ENCODE results near the gene ADRA2B. TPM values are rescaled to one million over a fixed set of nuclear protein-coding genes. Genes with fewer than 3 reads are reported as not detected.

Gene ADRA2B
- total RNA-seq, 1 donor from 2014 or later, result 2.1 TPM

GRCh38 chr2:96136129-96136720 is 19.9 kb upstream of the ADRA2B start:
- Histone ChIP-seq H3K27ac (ENCODE audit: low read depth, low read length) (no peak overlapping the region), H3K36me3 (ENCODE audit: control insufficient read depth in 3 of 3, insufficient read depth in 3 of 3, low read length in 3 of 3) (no peaks in the 10 kb centered on the region), H3K27me3 (ENCODE audit: control insufficient read depth in 3 of 3, insufficient read depth in 3 of 3, low read length in 3 of 3) (peaks cover 5 to 37% (median 7%) of the 10 kb centered on the region in 3 donors), H3K4me1 (ENCODE audit: control insufficient read depth in 3 of 3, insufficient read depth in 3 of 3, low read length in 3 of 3) (no peaks in the 10 kb centered on the region), H3K9me3 (ENCODE audit: control insufficient read depth in 3 of 3, low read length in 3 of 3) (no peaks in the 10 kb centered on the region), H3K9ac (ENCODE audit: low read depth in 1 of 3, low read length in 3 of 3) (no peak overlapping the region), H3K4me3 (ENCODE audit: low read length in 3 of 3) (no peak overlapping the region)

GRCh38 chr2:96135621-96136020 is 19.2 kb upstream of the ADRA2B start:
- H3K4me1 ChIP-seq (ENCODE audit: control insufficient read depth in 3 of 3, insufficient read depth in 3 of 3, low read length in 3 of 3), result no peaks in the 10 kb centered on the region
- no peak overlapping the region for H3K9ac ChIP-seq (ENCODE audit: low read depth in 1 of 3, low read length in 3 of 3)
- H3K4me3 ChIP-seq (ENCODE audit: low read length in 3 of 3), result no peak overlapping the region
- peaks cover 5 to 37% (median 7%) of the 10 kb centered on the region in 3 donors for H3K27me3 ChIP-seq (ENCODE audit: control insufficient read depth in 3 of 3, insufficient read depth in 3 of 3, low read length in 3 of 3)
- no peak overlapping the region for H3K27ac ChIP-seq (ENCODE audit: low read depth, low read length)
- no peaks in the 10 kb centered on the region for H3K9me3 ChIP-seq (ENCODE audit: control insufficient read depth in 3 of 3, low read length in 3 of 3)
- no peaks in the 10 kb centered on the region for H3K36me3 ChIP-seq (ENCODE audit: control insufficient read depth in 3 of 3, insufficient read depth in 3 of 3, low read length in 3 of 3)

DNA sequence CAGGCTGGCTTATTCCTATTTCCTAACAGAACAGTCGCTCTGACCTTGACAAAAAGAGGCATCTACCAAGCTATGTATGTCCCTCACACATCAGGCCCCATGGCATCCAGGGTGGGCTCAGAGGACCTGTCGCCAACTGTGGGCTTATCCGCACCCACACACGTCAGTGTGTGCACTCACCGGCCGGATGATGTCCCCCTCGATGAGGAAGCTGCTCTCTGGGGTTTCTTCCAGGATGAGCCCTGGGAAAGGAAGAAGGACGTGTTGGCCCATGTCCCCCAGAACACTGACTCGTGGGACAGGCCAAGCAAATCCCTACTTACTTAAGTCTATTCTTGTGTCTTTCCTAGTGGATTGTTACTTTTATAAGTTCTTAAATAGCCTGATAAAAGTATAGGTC is 18.8 kb upstream of the ADRA2B start:
- H3K27me3 ChIP-seq (ENCODE audit: control insufficient read depth in 3 of 3, insufficient read depth in 3 of 3, low read length in 3 of 3), result peaks cover 5 to 37% (median 7%) of the 10 kb centered on the region in 3 donors
- H3K9me3 ChIP-seq (ENCODE audit: control insufficient read depth in 3 of 3, low read length in 3 of 3), result no peaks in the 10 kb centered on the region
- no peak overlapping the region for H3K4me3 ChIP-seq (ENCODE audit: low read length in 3 of 3)
- H3K4me1 ChIP-seq (ENCODE audit: control insufficient read depth in 3 of 3, insufficient read depth in 3 of 3, low read length in 3 of 3), result no peaks in the 10 kb centered on the region
- no peaks in the 10 kb centered on the region for H3K36me3 ChIP-seq (ENCODE audit: control insufficient read depth in 3 of 3, insufficient read depth in 3 of 3, low read length in 3 of 3)
- H3K27ac ChIP-seq (ENCODE audit: low read depth, low read length), result no peak overlapping the region
- H3K9ac ChIP-seq (ENCODE audit: low read depth in 1 of 3, low read length in 3 of 3), result no peak overlapping the region

GRCh38 chr2:96134421-96134820 is 18.1 kb upstream of the ADRA2B start:
- Histone ChIP-seq H3K27ac (ENCODE audit: low read depth, low read length) (no peak overlapping the region), H3K4me3 (ENCODE audit: low read length in 3 of 3) (no peak overlapping the region), H3K27me3 (ENCODE audit: control insufficient read depth in 3 of 3, insufficient read depth in 3 of 3, low read length in 3 of 3) (peaks cover 5 to 41% (median 7%) of the 10 kb centered on the region in 3 donors), H3K9me3 (ENCODE audit: control insufficient read depth in 3 of 3, low read length in 3 of 3) (no peaks in the 10 kb centered on the region), H3K36me3 (ENCODE audit: control insufficient read depth in 3 of 3, insufficient read depth in 3 of 3, low read length in 3 of 3) (no peaks in the 10 kb centered on the region), H3K4me1 (ENCODE audit: control insufficient read depth in 3 of 3, insufficient read depth in 3 of 3, low read length in 3 of 3) (no peaks in the 10 kb centered on the region), H3K9ac (ENCODE audit: low read depth in 1 of 3, low read length in 3 of 3) (no peak overlapping the region)

- no peak overlapping the region for H3K4me3 ChIP-seq (ENCODE audit: low read length in 3 of 3)
- H3K4me1 ChIP-seq (ENCODE audit: control insufficient read depth in 3 of 3, insufficient read depth in 3 of 3, low read length in 3 of 3), result no peaks in the 10 kb centered on the region
- no peaks in the 10 kb centered on the region for H3K36me3 ChIP-seq (ENCODE audit: control insufficient read depth in 3 of 3, insufficient read depth in 3 of 3, low read length in 3 of 3)
- H3K27ac ChIP-seq (ENCODE audit: low read depth, low read length), result no peak overlapping the region
- no peak overlapping the region for H3K9ac ChIP-seq (ENCODE audit: low read depth in 1 of 3, low read length in 3 of 3)
- no peaks in the 10 kb centered on the region for H3K9me3 ChIP-seq (ENCODE audit: control insufficient read depth in 3 of 3, low read length in 3 of 3)
- peaks cover 0 to 36% (median 0%) of the 10 kb centered on the region in 3 donors for H3K27me3 ChIP-seq (ENCODE audit: control insufficient read depth in 3 of 3, insufficient read depth in 3 of 3, low read length in 3 of 3)
These were observed 15.7 kb upstream of the ADRA2B start for GRCh38 chr2:96131813-96132745.

GRCh38 chr2:96131152-96131812 is 14.9 kb upstream of the ADRA2B start:
- H3K36me3 ChIP-seq (ENCODE audit: control insufficient read depth in 3 of 3, insufficient read depth in 3 of 3, low read length in 3 of 3), result no peaks in the 10 kb centered on the region
- peaks cover 0 to 33% (median 0%) of the 10 kb centered on the region in 3 donors for H3K27me3 ChIP-seq (ENCODE audit: control insufficient read depth in 3 of 3, insufficient read depth in 3 of 3, low read length in 3 of 3)
- no peak overlapping the region for H3K4me3 ChIP-seq (ENCODE audit: low read length in 3 of 3)
- no peaks in the 10 kb centered on the region for H3K9me3 ChIP-seq (ENCODE audit: control insufficient read depth in 3 of 3, low read length in 3 of 3)
- no peaks in the 10 kb centered on the region for H3K4me1 ChIP-seq (ENCODE audit: control insufficient read depth in 3 of 3, insufficient read depth in 3 of 3, low read length in 3 of 3)
- H3K27ac ChIP-seq (ENCODE audit: low read depth, low read length), result no peak overlapping the region
- no peak overlapping the region for H3K9ac ChIP-seq (ENCODE audit: low read depth in 1 of 3, low read length in 3 of 3)

DNA sequence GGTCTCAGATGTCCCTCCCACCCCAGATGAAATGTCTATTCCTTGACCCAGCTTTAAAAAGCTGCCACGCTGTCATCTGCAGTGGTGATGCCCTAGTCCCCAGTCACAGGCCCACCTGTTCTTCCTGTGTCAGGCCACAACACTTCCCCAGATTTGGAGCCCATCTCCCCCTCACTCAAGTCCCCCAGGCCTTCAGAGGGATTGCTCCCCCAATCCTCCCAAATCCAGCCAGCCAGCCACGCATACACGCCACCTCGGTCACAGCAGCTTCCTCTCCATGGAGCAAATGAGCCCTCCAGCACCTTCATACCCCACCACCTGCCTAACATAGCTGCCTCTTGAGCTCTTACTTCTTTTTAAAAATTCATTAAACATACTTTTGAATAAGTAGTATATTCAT is 14.1 kb upstream of the ADRA2B start:
- H3K27ac ChIP-seq (ENCODE audit: low read depth, low read length), result no peak overlapping the region
- H3K4me1 ChIP-seq (ENCODE audit: control insufficient read depth in 3 of 3, insufficient read depth in 3 of 3, low read length in 3 of 3), result no peaks in the 10 kb centered on the region
- no peaks in the 10 kb centered on the region for H3K36me3 ChIP-seq (ENCODE audit: control insufficient read depth in 3 of 3, insufficient read depth in 3 of 3, low read length in 3 of 3)
- H3K27me3 ChIP-seq (ENCODE audit: control insufficient read depth in 3 of 3, insufficient read depth in 3 of 3, low read length in 3 of 3), result peaks cover 0 to 28% (median 0%) of the 10 kb centered on the region in 3 donors
- no peaks in the 10 kb centered on the region for H3K9me3 ChIP-seq (ENCODE audit: control insufficient read depth in 3 of 3, low read length in 3 of 3)
- H3K9ac ChIP-seq (ENCODE audit: low read depth in 1 of 3, low read length in 3 of 3), result no peak overlapping the region
- no peak overlapping the region for H3K4me3 ChIP-seq (ENCODE audit: low read length in 3 of 3)

- Histone ChIP-seq H3K27ac (ENCODE audit: low read depth, low read length) (no peak overlapping the region), H3K9me3 (ENCODE audit: control insufficient read depth in 3 of 3, low read length in 3 of 3) (no peaks in the 10 kb centered on the region), H3K9ac (ENCODE audit: low read depth in 1 of 3, low read length in 3 of 3) (no peak overlapping the region), H3K4me3 (ENCODE audit: low read length in 3 of 3) (no peak overlapping the region), H3K36me3 (ENCODE audit: control insufficient read depth in 3 of 3, insufficient read depth in 3 of 3, low read length in 3 of 3) (no peaks in the 10 kb centered on the region), H3K4me1 (ENCODE audit: control insufficient read depth in 3 of 3, insufficient read depth in 3 of 3, low read length in 3 of 3) (no peaks in the 10 kb centered on the region), H3K27me3 (ENCODE audit: control insufficient read depth in 3 of 3, insufficient read depth in 3 of 3, low read length in 3 of 3) (peaks cover 0 to 30% (median 5%) of the 10 kb centered on the region in 3 donors)
These were observed 13.3 kb upstream of the ADRA2B start for GRCh38 chr2:96129528-96130120.

DNA sequence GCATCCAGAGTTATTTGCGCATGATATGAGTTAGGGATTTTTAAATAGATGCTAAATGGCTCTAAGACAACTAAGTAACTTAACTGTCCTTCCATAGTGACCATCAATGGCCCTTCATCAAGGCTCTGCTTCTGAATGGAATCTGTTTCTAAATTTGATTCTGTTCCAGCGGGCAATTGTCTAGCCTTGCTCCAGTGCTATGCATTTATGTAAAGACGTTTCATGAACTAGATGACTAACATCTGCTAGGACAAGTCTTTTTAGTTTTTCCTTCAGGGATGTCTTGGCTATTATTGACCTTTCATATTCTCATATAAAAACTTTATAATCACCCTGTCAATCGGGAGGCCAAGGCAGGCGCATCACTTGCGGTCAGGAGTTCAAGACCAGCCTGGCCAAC is 12.1 kb upstream of the ADRA2B start:
- H3K4me1 ChIP-seq (ENCODE audit: control insufficient read depth in 3 of 3, insufficient read depth in 3 of 3, low read length in 3 of 3), result no peaks in the 10 kb centered on the region
- no peaks in the 10 kb centered on the region for H3K9me3 ChIP-seq (ENCODE audit: control insufficient read depth in 3 of 3, low read length in 3 of 3)
- no peak overlapping the region for H3K9ac ChIP-seq (ENCODE audit: low read depth in 1 of 3, low read length in 3 of 3)
- peaks cover 0 to 27% (median 8%) of the 10 kb centered on the region in 3 donors for H3K27me3 ChIP-seq (ENCODE audit: control insufficient read depth in 3 of 3, insufficient read depth in 3 of 3, low read length in 3 of 3)
- H3K4me3 ChIP-seq (ENCODE audit: low read length in 3 of 3), result no peak overlapping the region
- no peak overlapping the region for H3K27ac ChIP-seq (ENCODE audit: low read depth, low read length)
- no peaks in the 10 kb centered on the region for H3K36me3 ChIP-seq (ENCODE audit: control insufficient read depth in 3 of 3, insufficient read depth in 3 of 3, low read length in 3 of 3)
